Common myeloid progenitor, CD34-positive (primary cell): ENCODE data around the gene CCDC124.

Experiments used
- CTCF ChIA-PET: fragments of 350-600 bp; sonication (Branson Sonifier 250); formaldehyde crosslinking; loops from one replicate; lab custom pipeline; 2021; ENCODE audit warnings: antibody characterized with exemption; lab: Charles Lee
- POLR2A ChIA-PET: fragments of 350-600 bp; sonication (Branson Sonifier 250); formaldehyde crosslinking; loops from one replicate; lab custom pipeline; 2021; ENCODE audit warnings: antibody characterized with exemption; lab: Charles Lee
- DNase-seq, 3 donors: peaks; one replicate each; pipeline versions ENCODE4 v3.0.0 to v3.0.0-alpha.2; 2013
- H3K27ac ChIP-seq, 2 experiments: 1 replicate in 1 of 2; 2 replicates in 1 of 2; pipeline ENCODE4 v1.7.0; 2013; ENCODE audit warnings: inconsistent platforms in 2 of 2, low read length in 2 of 2, mild to moderate bottlenecking in 2 of 2, low read depth in 1 of 2, moderate library complexity in 1 of 2; ENCODE audit not compliant: severe bottlenecking in 2 of 2, insufficient read depth in 1 of 2, poor library complexity in 1 of 2
- H3K27me3 ChIP-seq, 5 experiments: replicated peaks in 2 of 5; 1 replicate in 3 of 5; 2 replicates in 2 of 5; pipeline versions ENCODE4 v1.6.1 to v1.7.0; 2013; ENCODE audit warnings: low read length in 4 of 5, mild to moderate bottlenecking in 2 of 5, moderate library complexity in 2 of 5, inconsistent platforms in 1 of 5; ENCODE audit not compliant: insufficient read depth in 5 of 5, control insufficient read depth in 4 of 5
- H3K36me3 ChIP-seq, 4 experiments: 1 replicate in 2 of 4; 2 replicates in 2 of 4; pipeline versions ENCODE4 v1.6.1 to v1.7.0; 2013; ENCODE audit warnings: low read length in 3 of 4, control low read depth in 1 of 4, mild to moderate bottlenecking in 1 of 4; ENCODE audit not compliant: control insufficient read depth in 4 of 4, insufficient read depth in 4 of 4
- H3K4me1 ChIP-seq, 4 experiments: 1 replicate in 3 of 4; 2 replicates in 1 of 4; pipeline versions ENCODE4 v1.6.1 to v1.7.1; 2013; ENCODE audit warnings: low read length in 3 of 4, mild to moderate bottlenecking in 3 of 4, control low read depth in 1 of 4, inconsistent platforms in 1 of 4, moderate library complexity in 1 of 4; ENCODE audit not compliant: control insufficient read depth in 4 of 4, insufficient read depth in 4 of 4; ENCODE audit errors: control extremely low read depth in 1 of 4
- H3K4me3 ChIP-seq, 7 experiments: 1 replicate in 4 of 7; 2 replicates in 3 of 7; pipeline versions ENCODE4 v1.5.1 to v1.7.0; 2013; ENCODE audit warnings: mild to moderate bottlenecking in 7 of 7, low read length in 6 of 7, moderate library complexity in 6 of 7, inconsistent platforms in 2 of 7, low read depth in 2 of 7, control low read depth in 1 of 7; ENCODE audit not compliant: insufficient read depth in 4 of 7, control insufficient read depth in 1 of 7; ENCODE audit errors: extremely low read depth in 1 of 7
- H3K9me3 ChIP-seq, 5 experiments: 1 replicate in 4 of 5; 2 replicates in 1 of 5; pipeline versions ENCODE4 v1.6.1 to v1.7.1; 2013; ENCODE audit warnings: low read length in 4 of 5, mild to moderate bottlenecking in 2 of 5, inconsistent platforms in 1 of 5, low read depth in 1 of 5, moderate library complexity in 1 of 5; ENCODE audit not compliant: control insufficient read depth in 4 of 5, insufficient read depth in 2 of 5; ENCODE audit errors: control extremely low read depth in 1 of 5
- WGBS: methylation state at CpG from one replicate; pipeline ENCODE4 v1.1.5; 2013; ENCODE audit not compliant: insufficient coverage; 5-methylcytosine and 5-hydroxymethylcytosine counted together

The CCDC124 gene

GRCh38 chr19:17933414-17934129 is 757 bp downstream of the CCDC124 start:
- peak overlapping the region; percentile 80 to 96 (median 85) for H3K4me3 ChIP-seq
- peak overlapping the region; percentile 95 to 98 for H3K27ac ChIP-seq
- DNase-seq = no peak
- ChIA-PET CTCF (interaction anchor here (0.7 to 9.6 kb wide), 16 partner anchors 11 to 233 kb away, joined by 3 to 209 read pairs (median 4); partner anchors contain the start of genes RPL18A and SLC5A5), POLR2A (interaction anchor here (0.6 to 1.9 kb wide), 5 partner anchors 61 to 86 kb away, joined by 3 to 21 read pairs (median 5); partner anchors contain the start of genes JAK3, RPL18A and SLC5A5)
- WGBS = 26% methylated on average over 14 of the region's 19 CpGs
- peaks cover 0 to 16% (median 3%) of the 10 kb centered on the region in 4 experiments for H3K36me3 ChIP-seq
- no peaks in the 10 kb centered on the region for H3K27me3 ChIP-seq
- peaks cover 5 to 17% (median 16%) of the 10 kb centered on the region in 4 experiments for H3K4me1 ChIP-seq
- H3K9me3 ChIP-seq = no peaks in the 10 kb centered on the region

- no peaks in the 10 kb centered on the region for H3K9me3 ChIP-seq
- whole genome bisulfite sequencing = 98% methylated on average over 16 of the region's 21 CpGs
- H3K36me3 ChIP-seq = peaks cover 0 to 24% (median 8%) of the 10 kb centered on the region in 4 experiments
- H3K4me3 ChIP-seq = no peak overlapping the region
- no peaks in the 10 kb centered on the region for H3K27me3 ChIP-seq
- no peak overlapping the region for H3K27ac ChIP-seq
- CTCF ChIA-PET = interaction anchor here (1.4 to 9.6 kb wide), 5 partner anchors 11 to 120 kb away, joined by 3 to 209 read pairs (median 4); partner anchors contain the start of gene RPL18A
- POLR2A ChIA-PET = interaction anchor here (0.7 kb wide), 1 partner anchor 257 kb away, joined by 3 read pairs; the partner anchor contains the start of gene MPV17L2
- H3K4me1 ChIP-seq = peaks cover 5 to 17% (median 16%) of the 10 kb centered on the region in 4 experiments
- DNase-seq = no peak
These were observed 3.6 kb downstream of the CCDC124 start for GRCh38 chr19:17936379-17936778.

GRCh38 chr19:17937371-17937900 is 4.6 kb downstream of the CCDC124 start:
- peaks cover 0 to 33% (median 11%) of the 10 kb centered on the region in 4 experiments for H3K36me3 ChIP-seq
- ChIA-PET CTCF (interaction anchor here (0.8 to 9.6 kb wide), 20 partner anchors 9 to 331 kb away, joined by 3 to 209 read pairs (median 4); partner anchors contain the start of genes ARRDC2 and RPL18A), POLR2A (interaction anchor here (0.7 kb wide), 1 partner anchor 256 kb away, joined by 3 read pairs; the partner anchor contains the start of gene MPV17L2)
- no peaks in the 10 kb centered on the region for H3K9me3 ChIP-seq
- no peaks in the 10 kb centered on the region for H3K27me3 ChIP-seq
- peaks cover 2 to 10% (median 9%) of the 10 kb centered on the region in 4 experiments for H3K4me1 ChIP-seq
- no peak overlapping the region for H3K4me3 ChIP-seq
- DNase-seq = no peak
- 100% methylated on average over 7 of the region's 9 CpGs for WGBS
- no peak overlapping the region for H3K27ac ChIP-seq

- no peak overlapping the region for H3K27ac ChIP-seq
- H3K27me3 ChIP-seq = no peaks in the 10 kb centered on the region
- ChIA-PET CTCF (interaction anchor here (0.6 to 9.6 kb wide), 23 partner anchors 8 to 538 kb away, joined by 3 to 209 read pairs (median 4); partner anchors contain the start of genes ARRDC2 and RPL18A), POLR2A (interaction anchor here (0.7 kb wide), 1 partner anchor 62 kb away, joined by 3 read pairs; no protein-coding TSS in a partner anchor)
- H3K9me3 ChIP-seq = no peaks in the 10 kb centered on the region
- peaks cover 0 to 36% (median 13%) of the 10 kb centered on the region in 4 experiments for H3K36me3 ChIP-seq
- WGBS = 50% methylated on average over 5 of the region's 7 CpGs
- peak; percentile 70 to 87 (median 78) for DNase-seq
- H3K4me1 ChIP-seq = peaks cover 2 to 7% (median 6%) of the 10 kb centered on the region in 4 experiments
- H3K4me3 ChIP-seq = no peak overlapping the region
These were observed 5.5 kb downstream of the CCDC124 start for GRCh38 chr19:17938092-17938845.

- no peak overlapping the region for H3K27ac ChIP-seq
- peaks cover 0 to 33% (median 21%) of the 10 kb centered on the region in 4 experiments for H3K36me3 ChIP-seq
- WGBS = 97% methylated on average over 15 of the region's 17 CpGs
- H3K27me3 ChIP-seq = no peaks in the 10 kb centered on the region
- H3K9me3 ChIP-seq = no peaks in the 10 kb centered on the region
- H3K4me3 ChIP-seq = no peak overlapping the region
- peaks cover 0 to 6% (median 4%) of the 10 kb centered on the region in 4 experiments for H3K4me1 ChIP-seq
- POLR2A ChIA-PET = no interaction called here
- CTCF ChIA-PET = interaction anchor here (1.7 to 7.5 kb wide), 3 partner anchors 9 to 59 kb away, joined by 6 to 86 read pairs (median 35); partner anchors contain the start of gene CCDC124
- no peak for DNase-seq
These were observed 9.4 kb downstream of the CCDC124 start for GRCh38 chr19:17942181-17942580.

GRCh38 chr19:17942582-17943273 is 9.9 kb downstream of the CCDC124 start:
- H3K4me1 ChIP-seq = peaks cover 0 to 10% (median 8%) of the 10 kb centered on the region in 4 experiments
- H3K36me3 ChIP-seq = peaks cover 0 to 32% (median 19%) of the 10 kb centered on the region in 4 experiments
- H3K27me3 ChIP-seq = no peaks in the 10 kb centered on the region
- POLR2A ChIA-PET = interaction anchor here (0.5 kb wide), 1 partner anchor 57 kb away, joined by 3 read pairs; no protein-coding TSS in a partner anchor
- 98% methylated on average over 24 of the region's 41 CpGs for WGBS
- H3K4me3 ChIP-seq = no peak overlapping the region
- no peaks in the 10 kb centered on the region for H3K9me3 ChIP-seq
- H3K27ac ChIP-seq = no peak overlapping the region
- DNase-seq = no peak
- CTCF ChIA-PET = interaction anchor here (1.7 to 7.5 kb wide), 4 partner anchors 9 to 58 kb away, joined by 5 to 86 read pairs (median 20); partner anchors contain the start of gene CCDC124
